Measurements from ENCODE around the gene SLC25A33. TPM values are rescaled to one million over a fixed set of nuclear protein-coding genes. Genes with fewer than 3 reads are reported as not detected.
"Not testable (repeated sequence)": the region's sequence is repeated elsewhere in the genome, so short reads cannot be mapped to it uniquely, and the experiment has no call there.

Gene SLC25A33
- polyA plus RNA-seq, 4 donors, result 2.9 to 4.6 (median 4.3) TPM

GRCh38 chr1:9613625-9614299 is 74.5 kb downstream of the SLC25A33 start:
- DNase-seq (ENCODE audit: low read depth in 4 of 4, low spot score in 3 of 4), result no peak

DNA sequence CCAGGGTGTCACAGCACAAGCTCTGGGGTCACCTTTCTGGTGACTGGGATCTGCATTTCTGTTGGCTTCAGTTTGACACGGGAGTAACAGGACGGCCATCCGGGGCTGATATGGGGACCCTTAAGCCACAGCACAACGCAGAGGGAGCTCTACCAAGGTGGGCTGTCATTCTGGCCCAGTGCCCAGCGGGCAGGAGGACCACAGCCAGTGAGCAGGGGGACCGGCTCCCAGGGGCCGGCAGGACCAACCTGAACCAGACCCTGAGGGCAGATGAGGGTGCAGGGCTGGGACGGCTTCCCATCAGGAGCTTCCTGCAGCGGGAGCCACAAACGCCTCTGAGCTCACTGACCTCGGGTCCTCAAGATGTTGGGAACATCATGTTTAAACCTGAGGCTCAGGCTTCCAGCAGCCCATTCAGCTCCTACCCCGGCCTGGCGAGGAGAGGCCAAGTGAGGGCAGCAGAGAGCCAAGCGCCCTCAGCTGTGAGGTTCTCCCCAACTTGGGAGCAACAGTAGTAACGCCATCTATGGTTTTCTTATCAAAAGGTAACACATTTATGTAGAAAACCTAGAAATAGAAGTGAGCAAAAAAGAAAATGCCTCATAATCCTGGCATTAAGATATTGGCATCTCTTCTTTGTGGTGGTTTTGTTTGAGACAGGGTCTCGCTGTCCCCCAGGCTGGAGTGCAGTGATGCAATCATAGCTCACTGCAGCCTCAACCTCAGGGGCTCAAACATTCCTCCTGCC is 76.2 kb downstream of the SLC25A33 start:
- DNase-seq (ENCODE audit: low read depth in 4 of 4, low spot score in 3 of 4), result no peak

GRCh38 chr1:9618909-9619679 is 79.8 kb downstream of the SLC25A33 start:
- DNase-seq (ENCODE audit: low read depth in 4 of 4, low spot score in 3 of 4), result no peak

- no peak for DNase-seq (ENCODE audit: low read depth in 4 of 4, low spot score in 3 of 4)
Observed at GRCh38 chr1:9621032-9621431, 81.8 kb downstream of the SLC25A33 start.

DNA sequence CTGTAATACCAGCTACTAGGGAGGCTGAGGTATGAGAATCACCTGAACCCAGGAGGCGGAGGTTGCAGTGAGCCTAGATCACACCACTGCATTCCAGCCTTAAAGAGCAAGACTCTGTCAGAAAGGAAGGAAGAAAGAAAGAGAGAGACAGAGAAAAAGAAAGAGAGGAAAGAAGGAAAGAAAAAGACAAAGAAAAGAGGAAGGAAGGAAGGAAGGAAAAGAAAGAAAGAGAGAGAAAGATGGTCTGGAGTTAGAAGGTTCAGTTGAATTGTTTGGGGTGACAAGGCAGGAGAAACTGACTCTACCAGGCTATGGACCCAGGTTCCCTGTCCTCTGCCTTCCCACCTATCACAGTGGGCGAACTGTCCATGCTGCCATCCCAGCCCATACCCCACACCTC is 84.8 kb downstream of the SLC25A33 start:
- DNase-seq (ENCODE audit: low read depth in 4 of 4, low spot score in 3 of 4), result no peak

GRCh38 chr1:9625030-9625429 is 85.8 kb downstream of the SLC25A33 start:
- not testable (repeated sequence) for DNase-seq (ENCODE audit: low read depth in 4 of 4, low spot score in 3 of 4)

DNA sequence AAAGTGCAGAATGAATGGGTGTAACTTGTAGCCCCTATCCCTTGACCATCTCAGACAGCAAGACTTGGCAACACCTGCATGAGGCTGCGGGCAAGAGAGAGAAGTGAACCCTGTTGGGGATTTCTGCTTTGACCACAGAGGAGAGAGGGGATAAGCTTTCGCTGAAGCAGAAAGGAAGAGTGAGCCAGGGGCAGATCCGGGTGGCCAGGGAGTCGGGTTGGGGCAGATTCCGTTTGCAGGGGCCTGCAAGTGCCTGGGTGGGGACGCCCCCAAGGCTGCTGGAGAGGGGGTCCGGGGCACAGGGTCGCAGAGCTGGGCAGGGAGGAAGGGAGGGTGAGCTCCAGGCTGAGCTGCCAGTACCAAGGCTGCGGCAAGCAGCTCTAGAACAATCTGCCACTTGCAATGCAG is 86.9 kb downstream of the SLC25A33 start:
- no peak for DNase-seq (ENCODE audit: low read depth in 4 of 4, low spot score in 3 of 4)

DNA sequence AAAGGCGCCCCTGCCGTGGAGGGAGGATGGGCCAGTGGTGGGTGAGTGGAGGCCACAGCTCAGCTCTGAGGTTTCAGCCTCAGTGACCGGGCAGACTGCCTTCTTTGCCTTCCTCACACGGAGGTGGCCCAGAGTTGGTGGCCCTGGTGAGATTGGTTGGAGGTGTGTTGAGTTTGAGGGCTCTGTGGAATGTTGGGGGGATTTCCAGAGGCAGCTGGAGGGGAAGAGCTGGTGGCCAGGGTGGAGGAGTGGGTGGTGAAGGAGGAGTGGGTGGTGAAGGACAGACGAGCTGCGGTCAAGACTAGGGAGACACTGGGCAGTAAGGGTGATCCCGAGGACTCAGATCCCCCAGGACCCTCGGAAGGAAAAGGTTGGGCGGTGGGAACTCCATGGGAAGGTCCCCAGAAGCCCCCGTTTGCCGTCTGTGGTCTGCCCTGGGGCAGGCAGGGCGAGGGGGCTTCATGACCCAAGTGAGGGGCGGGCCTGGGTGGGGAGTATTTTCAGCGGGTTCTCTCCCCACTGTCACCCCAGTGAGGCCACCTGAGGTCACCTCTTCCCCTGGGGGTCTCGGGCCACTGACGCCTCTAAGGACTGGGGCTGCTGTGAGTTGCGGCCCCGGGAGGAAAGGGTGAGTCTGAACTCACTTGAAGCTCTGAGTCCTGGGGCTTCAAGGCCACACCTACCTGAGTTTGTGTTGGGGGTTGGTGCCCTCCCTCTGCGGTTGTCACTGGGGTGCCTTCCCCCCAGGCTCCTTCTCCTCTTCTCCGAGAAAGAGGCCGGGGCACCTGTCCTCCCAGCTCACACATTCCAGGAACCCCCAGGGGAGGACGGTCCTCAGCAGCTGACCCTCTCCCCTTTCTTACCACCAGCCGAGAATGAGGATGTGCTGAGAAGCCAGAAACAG is 89.5 kb downstream of the SLC25A33 start:
- DNase-seq (ENCODE audit: low read depth in 4 of 4, low spot score in 3 of 4), result no peak

DNA sequence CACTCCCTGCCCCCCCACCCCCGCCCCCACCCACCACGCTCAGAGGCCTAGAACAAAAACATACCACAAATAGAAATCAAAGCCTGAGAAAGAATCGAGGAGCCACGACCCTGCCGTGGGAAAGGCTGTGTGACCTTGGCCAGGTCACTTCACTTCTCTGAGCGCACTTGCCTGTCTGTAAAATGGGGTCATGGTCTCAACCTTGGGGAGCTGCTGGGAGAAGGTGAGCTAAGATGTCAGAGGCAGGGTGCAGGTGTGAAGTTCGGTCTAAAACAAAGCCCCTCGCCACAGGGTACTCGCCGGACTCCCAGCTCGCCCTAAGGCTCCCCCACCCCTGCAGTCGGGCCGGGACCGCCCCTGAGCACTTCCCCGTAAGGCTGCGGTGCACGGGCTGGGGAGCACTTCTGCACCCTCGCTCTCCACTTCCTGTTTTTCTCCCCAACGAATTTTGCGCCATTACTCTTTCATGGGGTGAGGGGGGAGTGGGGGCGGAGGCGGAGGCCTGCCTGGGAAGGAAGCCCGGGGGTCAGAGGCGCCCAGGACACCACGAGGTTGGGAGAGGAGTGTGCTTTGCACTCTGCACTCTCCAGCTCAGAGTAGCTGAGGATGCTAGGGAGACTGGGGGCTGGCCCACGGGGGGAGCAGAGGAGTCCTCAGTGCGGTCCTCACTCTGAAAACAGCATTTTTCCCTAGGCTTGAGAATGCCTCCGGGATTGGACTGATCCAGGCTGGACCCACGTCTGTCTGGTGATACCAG is 90.4 kb downstream of the SLC25A33 start:
- DNase-seq (ENCODE audit: low read depth in 4 of 4, low spot score in 3 of 4), result no peak

DNA sequence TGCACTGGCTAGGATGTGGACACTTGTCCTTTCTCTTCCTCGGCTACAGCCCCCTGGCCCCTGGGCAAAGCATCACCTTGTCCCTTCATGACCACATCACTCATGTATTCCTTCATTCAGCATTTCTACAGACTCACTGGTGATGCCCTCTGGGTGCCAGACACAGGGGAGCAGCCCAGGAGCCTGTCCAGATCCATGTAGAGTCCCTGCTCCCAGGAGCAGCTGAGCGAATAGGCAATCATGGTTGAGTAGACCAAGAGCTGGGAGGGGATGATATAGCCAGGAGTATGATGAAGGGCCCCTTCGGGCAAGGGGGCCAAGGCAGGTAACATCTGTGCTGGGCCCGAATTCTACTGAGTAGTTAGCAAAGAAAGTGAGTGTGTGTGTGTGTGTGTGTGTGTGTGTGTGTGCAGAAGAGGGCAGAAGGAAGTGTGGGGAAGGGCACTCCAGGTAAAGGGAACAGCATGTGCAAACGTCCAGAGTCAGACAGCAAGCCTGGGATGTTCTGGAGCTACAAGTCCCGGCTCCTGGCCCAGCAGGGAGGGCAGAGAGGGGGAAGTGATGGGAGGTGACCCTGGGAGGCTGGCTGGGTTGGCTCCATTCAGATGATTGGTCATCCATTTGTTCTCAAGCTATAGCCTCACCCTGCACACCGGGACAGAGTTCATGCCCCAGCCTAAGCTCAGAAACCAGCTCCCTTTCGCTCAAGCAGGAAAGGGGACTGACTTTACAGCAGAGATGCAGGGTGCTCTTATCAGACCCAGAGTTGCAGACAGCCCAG is 91.3 kb downstream of the SLC25A33 start:
- DNase-seq (ENCODE audit: low read depth in 4 of 4, low spot score in 3 of 4), result no peak

- no peak for DNase-seq (ENCODE audit: low read depth in 4 of 4, low spot score in 3 of 4)
Observed at GRCh38 chr1:9631613-9632012, 92.3 kb downstream of the SLC25A33 start.

GRCh38 chr1:9633493-9633892 is 94.2 kb downstream of the SLC25A33 start:
- DNase-seq (ENCODE audit: low read depth in 4 of 4, low spot score in 3 of 4), result no peak

DNA sequence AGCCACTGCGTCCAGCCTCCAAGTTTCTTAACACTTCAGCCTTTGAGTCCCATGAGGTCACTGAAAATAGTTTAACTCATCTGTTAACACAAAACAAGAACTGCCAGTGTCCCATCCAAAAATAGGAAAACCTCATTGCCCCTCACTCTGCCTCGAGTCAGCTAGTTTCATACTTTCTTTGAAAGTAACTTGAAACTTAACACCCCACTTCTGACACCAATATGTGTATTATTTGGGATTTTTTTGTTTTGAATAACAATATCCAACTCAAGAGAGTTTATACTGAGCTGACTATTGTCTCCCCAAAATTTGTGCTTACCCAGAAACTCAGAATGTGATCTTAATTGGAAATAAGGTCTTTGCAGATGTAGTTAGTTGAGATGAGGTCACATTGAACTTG is 95.3 kb downstream of the SLC25A33 start:
- DNase-seq (ENCODE audit: low read depth in 4 of 4, low spot score in 3 of 4), result no peak

Other genes starting within 250 kb of the SLC25A33 start
- 10 to 100 TPM; 11.3 to 19.9 (median 12.1) TPM for gene SPSB1, start 246.6 kb upstream of the SLC25A33 start, polyA plus RNA-seq (ENCODE audit: insufficient read length in 4 of 4)
- gene TMEM201, start 49.4 kb downstream of the SLC25A33 start, polyA plus RNA-seq (ENCODE audit: insufficient read length in 4 of 4), result 10 to 100 TPM; 14.2 to 22.9 (median 15.6) TPM
- 1 to 10 TPM; 3.6 to 8.9 (median 6.0) TPM for gene PIK3CD, start 112.3 kb downstream of the SLC25A33 start, polyA plus RNA-seq (ENCODE audit: insufficient read length in 4 of 4)

All from left renal pelvis (tissue), 4 donors.